ENCODE measurements around the gene QRFP.

The QRFP gene

DNA sequence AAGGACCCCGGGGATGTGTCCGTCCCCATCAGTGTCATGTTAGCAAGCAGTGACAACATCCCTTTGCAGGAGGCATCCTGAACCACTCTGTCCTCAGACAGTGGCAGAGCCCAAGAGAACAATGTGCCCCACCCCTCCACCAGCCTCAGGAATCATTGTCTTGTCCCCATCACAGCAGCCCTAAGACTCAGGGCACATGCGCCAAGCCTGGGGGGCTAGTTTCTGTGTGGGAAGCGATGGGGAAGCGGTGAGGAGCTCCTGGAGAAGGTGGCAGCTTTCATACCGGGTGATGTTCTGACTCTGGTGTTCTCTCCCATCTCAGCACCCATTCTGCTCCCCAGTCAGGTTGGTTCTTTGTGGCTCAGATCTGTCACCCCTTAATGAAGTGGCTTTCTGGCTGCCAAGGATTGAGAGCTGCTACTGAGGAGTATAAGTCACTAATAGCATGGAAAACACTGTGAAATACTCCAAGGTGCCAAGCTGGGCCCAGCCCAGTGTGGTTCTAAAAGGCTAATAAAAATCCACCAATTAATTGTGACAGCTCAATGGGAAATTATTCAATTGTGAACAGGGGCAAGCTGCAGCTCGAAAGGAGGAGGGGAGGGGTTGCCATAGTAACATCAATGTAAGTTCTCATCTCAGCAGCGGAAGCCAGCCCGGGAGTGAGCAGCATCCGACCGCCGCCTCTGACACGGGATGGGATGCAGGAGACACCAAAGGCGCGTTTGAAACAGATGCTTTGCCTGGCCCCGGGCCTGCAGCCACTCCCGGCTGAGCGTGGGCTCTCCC, 4.7 kb downstream of the QRFP start:
- no peaks in the 10 kb centered on the region for H3K27me3 ChIP-seq (replicated peaks; ENCODE audit: control insufficient read depth, insufficient read depth, low read length)
- no peak overlapping the region for H3K4me3 ChIP-seq (replicated peaks; ENCODE audit: low read depth, low read length)
- TF ChIP-seq, protein P1, sequence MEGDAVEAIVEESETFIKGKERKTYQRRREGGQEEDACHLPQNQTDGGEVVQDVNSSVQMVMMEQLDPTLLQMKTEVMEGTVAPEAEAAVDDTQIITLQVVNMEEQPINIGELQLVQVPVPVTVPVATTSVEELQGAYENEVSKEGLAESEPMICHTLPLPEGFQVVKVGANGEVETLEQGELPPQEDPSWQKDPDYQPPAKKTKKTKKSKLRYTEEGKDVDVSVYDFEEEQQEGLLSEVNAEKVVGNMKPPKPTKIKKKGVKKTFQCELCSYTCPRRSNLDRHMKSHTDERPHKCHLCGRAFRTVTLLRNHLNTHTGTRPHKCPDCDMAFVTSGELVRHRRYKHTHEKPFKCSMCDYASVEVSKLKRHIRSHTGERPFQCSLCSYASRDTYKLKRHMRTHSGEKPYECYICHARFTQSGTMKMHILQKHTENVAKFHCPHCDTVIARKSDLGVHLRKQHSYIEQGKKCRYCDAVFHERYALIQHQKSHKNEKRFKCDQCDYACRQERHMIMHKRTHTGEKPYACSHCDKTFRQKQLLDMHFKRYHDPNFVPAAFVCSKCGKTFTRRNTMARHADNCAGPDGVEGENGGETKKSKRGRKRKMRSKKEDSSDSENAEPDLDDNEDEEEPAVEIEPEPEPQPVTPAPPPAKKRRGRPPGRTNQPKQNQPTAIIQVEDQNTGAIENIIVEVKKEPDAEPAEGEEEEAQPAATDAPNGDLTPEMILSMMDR (IDR thresholded peaks at IDR 0.05; ENCODE audit: insufficient read depth, low read length, poor library complexity, severe bottlenecking): no peak
- no peak for DNase-seq (ENCODE audit: extremely low read depth, insufficient read length)
- peaks cover 7% of the 10 kb centered on the region for H3K36me3 ChIP-seq (ENCODE audit: control insufficient read depth, insufficient read depth, low read length)

DNA sequence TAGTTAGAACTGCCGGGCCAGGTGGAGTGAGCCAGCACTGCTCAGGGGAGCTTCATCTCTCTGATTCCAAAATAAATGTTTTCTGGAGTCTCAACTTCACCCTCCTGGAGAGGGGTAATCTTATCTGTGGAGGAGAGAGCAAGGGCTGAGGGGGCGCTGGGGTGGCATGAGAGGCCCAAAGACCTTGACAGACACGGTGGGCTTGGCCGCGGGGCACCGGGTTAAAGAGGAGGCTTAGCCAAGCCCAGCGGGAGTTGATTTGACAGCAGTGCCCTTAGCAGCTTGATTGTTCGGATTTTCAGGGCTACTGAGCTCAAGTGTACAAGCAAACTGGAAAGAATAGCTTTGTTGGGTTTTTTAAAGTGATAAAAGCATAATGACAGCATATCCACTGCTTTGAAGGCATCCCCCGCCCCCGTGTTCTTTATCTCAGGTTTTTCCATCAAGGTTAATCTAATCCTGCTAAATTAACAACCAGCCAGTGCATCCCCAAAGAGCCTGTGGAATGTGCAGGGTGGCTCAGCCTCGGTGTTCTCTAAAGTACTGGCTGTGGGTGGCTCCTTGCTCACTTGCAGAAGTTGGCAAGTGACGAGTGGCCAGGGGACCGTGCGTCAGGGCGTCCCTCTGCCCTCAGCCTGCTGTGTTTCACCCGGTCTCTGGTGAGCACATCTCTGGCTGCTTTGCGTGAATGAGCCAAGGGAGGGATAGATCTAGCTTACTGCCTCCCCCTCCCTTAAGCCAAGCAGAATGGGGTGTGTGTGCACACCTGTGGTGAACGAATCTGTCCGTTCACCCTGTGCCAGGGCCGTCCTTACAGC, 5.5 kb downstream of the QRFP start:
- Histone ChIP-seq H3K4me3 (replicated peaks; ENCODE audit: low read depth, low read length) (no peak overlapping the region), H3K36me3 (ENCODE audit: control insufficient read depth, insufficient read depth, low read length) (peaks cover 14% of the 10 kb centered on the region), H3K27me3 (replicated peaks; ENCODE audit: control insufficient read depth, insufficient read depth, low read length) (no peaks in the 10 kb centered on the region)
- TF ChIP-seq, protein P1 (IDR thresholded peaks at IDR 0.05; ENCODE audit: insufficient read depth, low read length, poor library complexity, severe bottlenecking): no peak
- DNase-seq (ENCODE audit: extremely low read depth, insufficient read length): no peak

DNA sequence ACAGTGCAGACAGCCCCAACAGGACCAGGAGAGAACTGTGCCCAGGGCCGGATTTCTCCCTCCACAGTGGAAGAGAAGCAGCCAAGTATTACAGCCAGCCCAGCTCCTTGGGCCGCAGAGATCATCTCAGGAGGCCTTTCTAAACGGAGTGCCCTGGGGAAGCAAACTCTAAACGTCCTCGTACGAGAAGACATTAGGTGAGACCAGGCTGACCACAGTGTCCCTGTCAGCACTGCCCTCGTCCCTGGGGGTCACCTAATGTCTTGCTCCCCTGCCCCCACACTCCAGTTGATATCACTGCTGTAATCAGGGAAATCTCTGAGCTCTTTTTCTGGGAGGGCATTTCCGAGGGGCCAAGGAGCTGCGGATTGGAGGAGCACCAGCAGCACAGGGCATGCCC, 6.5 kb downstream of the QRFP start:
- Histone ChIP-seq H3K36me3 (ENCODE audit: control insufficient read depth, insufficient read depth, low read length) (peaks cover 19% of the 10 kb centered on the region), H3K4me3 (replicated peaks; ENCODE audit: low read depth, low read length) (no peak overlapping the region), H3K27me3 (replicated peaks; ENCODE audit: control insufficient read depth, insufficient read depth, low read length) (no peaks in the 10 kb centered on the region)
- TF ChIP-seq, protein P1 (IDR thresholded peaks at IDR 0.05; ENCODE audit: insufficient read depth, low read length, poor library complexity, severe bottlenecking): no peak
- DNase-seq (ENCODE audit: extremely low read depth, insufficient read length): no peak

DNA sequence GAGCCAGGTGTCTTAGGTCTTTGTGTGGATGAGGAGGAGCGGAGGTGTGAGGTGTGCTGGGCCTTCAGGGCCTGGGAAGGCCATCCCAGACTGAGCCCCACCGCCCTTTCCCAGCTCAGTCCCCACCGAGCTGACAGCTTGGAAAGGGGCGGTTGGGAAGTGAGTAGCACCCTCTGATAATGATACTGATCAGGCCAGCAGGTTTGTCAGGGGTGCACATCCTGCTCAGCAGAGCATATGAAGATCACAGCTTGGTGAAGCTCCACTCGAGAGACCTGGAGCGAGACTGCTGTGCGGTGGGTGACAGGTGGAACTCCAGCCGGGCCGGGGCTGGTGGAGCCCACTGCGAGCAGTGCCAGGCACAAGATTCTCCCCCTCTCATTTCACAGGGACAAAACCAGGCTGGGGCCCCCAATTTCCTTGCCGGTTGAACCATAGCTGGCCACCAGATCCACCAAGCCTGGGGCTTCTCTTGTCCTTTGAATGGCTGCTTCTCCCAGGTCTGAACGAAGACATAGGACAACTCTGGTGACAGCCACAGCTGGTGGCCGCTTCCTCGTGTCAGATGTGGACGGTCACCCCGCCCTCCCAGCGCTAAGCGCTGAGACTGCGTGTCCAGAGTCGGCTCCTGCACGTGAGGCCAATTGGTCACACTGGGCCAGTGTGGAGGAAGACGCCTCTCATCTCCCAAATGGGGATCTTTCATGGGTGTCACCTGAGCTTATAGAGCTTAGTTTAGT, 8.3 kb downstream of the QRFP start:
- DNase-seq (ENCODE audit: extremely low read depth, insufficient read length): no peak
- H3K4me3 ChIP-seq (replicated peaks; ENCODE audit: low read depth, low read length): no peak overlapping the region
- TF ChIP-seq, protein P1 (IDR thresholded peaks at IDR 0.05; ENCODE audit: insufficient read depth, low read length, poor library complexity, severe bottlenecking): no peak
- no peaks in the 10 kb centered on the region for H3K27me3 ChIP-seq (replicated peaks; ENCODE audit: control insufficient read depth, insufficient read depth, low read length)
- H3K36me3 ChIP-seq (ENCODE audit: control insufficient read depth, insufficient read depth, low read length): peaks cover 31% of the 10 kb centered on the region

DNA sequence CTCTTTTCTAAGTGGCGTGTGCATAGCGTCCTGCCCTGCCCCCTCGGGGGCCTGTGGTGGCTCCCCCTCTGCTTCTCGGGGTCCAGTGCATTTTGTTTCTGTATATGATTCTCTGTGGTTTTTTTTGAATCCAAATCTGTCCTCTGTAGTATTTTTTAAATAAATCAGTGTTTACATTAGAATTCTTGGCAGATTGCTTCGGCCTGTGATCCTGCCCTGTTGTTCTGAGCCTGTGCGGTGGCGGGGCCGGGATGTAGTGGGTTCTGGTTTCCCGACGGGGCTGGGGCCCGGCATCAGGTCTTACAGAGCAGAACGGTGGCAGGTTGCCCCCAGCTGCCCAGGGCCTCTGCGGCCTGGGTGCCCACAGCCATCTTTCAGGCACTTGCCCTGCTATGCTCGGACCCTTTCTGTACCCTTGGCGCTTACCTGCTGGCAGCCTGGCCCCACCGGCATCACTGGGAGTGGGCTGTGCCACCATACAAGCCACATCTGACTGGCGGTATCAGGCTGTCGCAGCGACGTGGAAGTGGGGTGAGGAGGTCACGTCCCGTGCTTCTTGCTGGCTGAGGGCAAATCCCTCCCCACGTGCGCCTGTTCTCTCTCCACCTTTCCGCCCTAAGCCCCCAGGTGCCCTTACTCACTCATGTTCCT, 9.0 kb downstream of the QRFP start:
- TF ChIP-seq, protein P1 (IDR thresholded peaks at IDR 0.05; ENCODE audit: insufficient read depth, low read length, poor library complexity, severe bottlenecking): no peak
- H3K36me3 ChIP-seq (ENCODE audit: control insufficient read depth, insufficient read depth, low read length): peaks cover 31% of the 10 kb centered on the region
- no peak overlapping the region for H3K4me3 ChIP-seq (replicated peaks; ENCODE audit: low read depth, low read length)
- H3K27me3 ChIP-seq (replicated peaks; ENCODE audit: control insufficient read depth, insufficient read depth, low read length): no peaks in the 10 kb centered on the region
- no peak for DNase-seq (ENCODE audit: extremely low read depth, insufficient read length)
